ENCODE measurements around the gene GNAQ. TPM values are rescaled to one million over a fixed set of nuclear protein-coding genes. Genes with fewer than 3 reads are reported as not detected.

The GNAQ gene
- polyA plus RNA-seq, 3 donors, result 8.3 to 51.0 (median 9.6) TPM

GRCh38 chr9:78015241-78015640 lies 16.4 kb downstream of the GNAQ start:
- Mint-ChIP-seq H3K27ac (peak overlapping the region; percentile 21 to 84 (median 72)), H3K4me1 (peaks cover 68% of the 10 kb centered on the region), H3K36me3 (peaks cover 1 to 7% of the 10 kb centered on the region in 2 donors), H3K27me3 (ENCODE audit: low read depth in 3 of 3) (no peaks in the 10 kb centered on the region), H3K4me3 (no peak overlapping the region), H3K9me3 (no peaks in the 10 kb centered on the region)
- TF ChIP-seq, protein P1, sequence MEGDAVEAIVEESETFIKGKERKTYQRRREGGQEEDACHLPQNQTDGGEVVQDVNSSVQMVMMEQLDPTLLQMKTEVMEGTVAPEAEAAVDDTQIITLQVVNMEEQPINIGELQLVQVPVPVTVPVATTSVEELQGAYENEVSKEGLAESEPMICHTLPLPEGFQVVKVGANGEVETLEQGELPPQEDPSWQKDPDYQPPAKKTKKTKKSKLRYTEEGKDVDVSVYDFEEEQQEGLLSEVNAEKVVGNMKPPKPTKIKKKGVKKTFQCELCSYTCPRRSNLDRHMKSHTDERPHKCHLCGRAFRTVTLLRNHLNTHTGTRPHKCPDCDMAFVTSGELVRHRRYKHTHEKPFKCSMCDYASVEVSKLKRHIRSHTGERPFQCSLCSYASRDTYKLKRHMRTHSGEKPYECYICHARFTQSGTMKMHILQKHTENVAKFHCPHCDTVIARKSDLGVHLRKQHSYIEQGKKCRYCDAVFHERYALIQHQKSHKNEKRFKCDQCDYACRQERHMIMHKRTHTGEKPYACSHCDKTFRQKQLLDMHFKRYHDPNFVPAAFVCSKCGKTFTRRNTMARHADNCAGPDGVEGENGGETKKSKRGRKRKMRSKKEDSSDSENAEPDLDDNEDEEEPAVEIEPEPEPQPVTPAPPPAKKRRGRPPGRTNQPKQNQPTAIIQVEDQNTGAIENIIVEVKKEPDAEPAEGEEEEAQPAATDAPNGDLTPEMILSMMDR (IDR thresholded peaks at IDR 0.05), result no peak
- peak; percentile 54 to 78 (median 74) for DNase-seq
- peaks cover 100% of the 10 kb centered on the region for H3K79me2 ChIP-seq (ENCODE audit: insufficient read depth, low read length)
- H3K4me1 ChIP-seq (ENCODE audit: control insufficient read depth in 1 of 2, insufficient read depth in 2 of 2, low read length in 2 of 2), result peaks cover 44 to 86% of the 10 kb centered on the region in 2 donors
- intact Hi-C loops (cut with micrococcal nuclease), result no loop called here
- H3K4me2 ChIP-seq (replicated peaks; ENCODE audit: extremely low read depth, low read length, poor library complexity, severe bottlenecking), result peak overlapping the region; percentile 24
- H3K4me3 ChIP-seq (replicated peaks in 1 of 3; ENCODE audit: low read depth in 2 of 3, low read length in 3 of 3), result peak overlapping the region in 1 of 3 experiments; percentile 4
- no peaks in the 10 kb centered on the region for H3K9me3 ChIP-seq (replicated peaks in 1 of 2; ENCODE audit: control insufficient read depth in 1 of 2, insufficient read depth in 1 of 2, low read length in 2 of 2)
- H3K36me3 ChIP-seq (replicated peaks in 1 of 2; ENCODE audit: control insufficient read depth in 1 of 2, insufficient read depth in 2 of 2, low read length in 2 of 2), result no peaks in the 10 kb centered on the region
- H3K27ac ChIP-seq (ENCODE audit: low read depth in 1 of 2, low read length in 2 of 2), result peak overlapping the region in 1 of 2 donors; percentile 79
- no peak overlapping the region for H3K9ac ChIP-seq (ENCODE audit: insufficient read depth, low read length, poor library complexity, severe bottlenecking)
- no peak overlapping the region for H2AFZ ChIP-seq (ENCODE audit: insufficient read depth, low read depth, low read length, poor library complexity, severe bottlenecking)
- no peaks in the 10 kb centered on the region for H3K27me3 ChIP-seq (ENCODE audit: control insufficient read depth in 2 of 2, insufficient read depth in 2 of 2, low read length in 2 of 2)
- H4K20me1 ChIP-seq (ENCODE audit: insufficient read depth, low read length), result peaks cover 92% of the 10 kb centered on the region

GRCh38 chr9:78014776-78015175 lies 16.8 kb downstream of the GNAQ start:
- no peaks in the 10 kb centered on the region for H3K9me3 ChIP-seq (replicated peaks in 1 of 2; ENCODE audit: control insufficient read depth in 1 of 2, insufficient read depth in 1 of 2, low read length in 2 of 2)
- H4K20me1 ChIP-seq (ENCODE audit: insufficient read depth, low read length), result peaks cover 92% of the 10 kb centered on the region
- Mint-ChIP-seq H3K36me3 (peaks cover 0 to 7% of the 10 kb centered on the region in 2 donors), H3K27ac (peak overlapping the region; percentile 39 to 84 (median 72)), H3K27me3 (ENCODE audit: low read depth in 3 of 3) (no peaks in the 10 kb centered on the region), H3K4me3 (no peak overlapping the region), H3K9me3 (no peaks in the 10 kb centered on the region), H3K4me1 (peaks cover 68% of the 10 kb centered on the region)
- H3K4me3 ChIP-seq (replicated peaks in 1 of 3; ENCODE audit: low read depth in 2 of 3, low read length in 3 of 3), result peak overlapping the region in 1 of 3 experiments; percentile 4
- H3K4me2 ChIP-seq (replicated peaks; ENCODE audit: extremely low read depth, low read length, poor library complexity, severe bottlenecking), result peak overlapping the region; percentile 24
- H2AFZ ChIP-seq (ENCODE audit: insufficient read depth, low read depth, low read length, poor library complexity, severe bottlenecking), result no peak overlapping the region
- peaks cover 44 to 86% of the 10 kb centered on the region in 2 donors for H3K4me1 ChIP-seq (ENCODE audit: control insufficient read depth in 1 of 2, insufficient read depth in 2 of 2, low read length in 2 of 2)
- peaks cover 100% of the 10 kb centered on the region for H3K79me2 ChIP-seq (ENCODE audit: insufficient read depth, low read length)
- WGBS (ENCODE audit: insufficient coverage), result no CpG with 5 or more reads among the region's 6 CpGs
- no peaks in the 10 kb centered on the region for H3K36me3 ChIP-seq (replicated peaks in 1 of 2; ENCODE audit: control insufficient read depth in 1 of 2, insufficient read depth in 2 of 2, low read length in 2 of 2)
- H3K27ac ChIP-seq (ENCODE audit: low read depth in 1 of 2, low read length in 2 of 2), result peak overlapping the region in 1 of 2 donors; percentile 79
- no peak overlapping the region for H3K9ac ChIP-seq (ENCODE audit: insufficient read depth, low read length, poor library complexity, severe bottlenecking)
- intact Hi-C loops (cut with micrococcal nuclease), result no loop called here
- TF ChIP-seq, protein P1 (IDR thresholded peaks at IDR 0.05), result no peak
- no peaks in the 10 kb centered on the region for H3K27me3 ChIP-seq (ENCODE audit: control insufficient read depth in 2 of 2, insufficient read depth in 2 of 2, low read length in 2 of 2)
- peak in 2 of 3 donors; percentile 73 to 77 for DNase-seq

Data from CD14-positive monocyte (primary cell).